OCI-LY7 (cell line): ENCODE data around the gene NSL1. TPM values are rescaled to one million over a fixed set of nuclear protein-coding genes. Genes with fewer than 3 reads are reported as not detected.

Source experiments
- BruUV-seq: library from RNA; stranded (reverse); fragments of 400-500 nt; replicated peaks from 2 replicates; lab custom pipeline; 2021; lab: Mats Ljungman, UMichigan
- CTCF ChIA-PET: fragments of 300-600 bp; sonication (Branson Sonifier 250); formaldehyde crosslinking; loops from one replicate; lab custom pipeline; 2022; ENCODE audit warnings: antibody characterized with exemption; ENCODE audit not compliant: unreplicated experiment; lab: Charles Lee
- POLR2A ChIA-PET: fragments of 300-600 bp; sonication (Branson Sonifier 250); formaldehyde crosslinking; loops from one replicate; lab custom pipeline; 2022; ENCODE audit warnings: antibody characterized with exemption; lab: Charles Lee
- DNase-seq: peaks from one replicate; pipeline ENCODE4 v3.0.0-alpha.2; 2015; ENCODE audit warnings: low spot score
- H2AFZ ChIP-seq: fragments of 200-600 bp; sonication (generic), shearing (Covaris generic); 2 replicates; pipeline ENCODE4 v1.6.1; 2014; ENCODE audit warnings: mild to moderate bottlenecking, antibody characterized with exemption, low read length, moderate library complexity
- H3K27ac ChIP-seq: fragments of 200-600 bp; sonication (generic); 2 replicates; pipeline ENCODE4 v1.5.1; 2014; ENCODE audit warnings: mixed run types, low read depth, mild to moderate bottlenecking, moderate library complexity, low read length, inconsistent platforms; ENCODE audit not compliant: poor library complexity, severe bottlenecking
- H3K36me3 ChIP-seq: fragments of 200-600 bp; sonication (generic); 2 replicates; pipeline ENCODE4 v1.6.1; 2014; ENCODE audit warnings: mild to moderate bottlenecking, antibody characterized with exemption, low read length, moderate library complexity, mixed read lengths; ENCODE audit not compliant: insufficient read depth
- H3K4me1 ChIP-seq: fragments of 200-600 bp; sonication (generic); 2 replicates; pipeline ENCODE4 v1.5.1; 2014; ENCODE audit warnings: mild to moderate bottlenecking, low read length; ENCODE audit not compliant: insufficient read depth, poor library complexity, severe bottlenecking
- H3K4me2 ChIP-seq: fragments of 200-600 bp; sonication (generic); 2 replicates; pipeline ENCODE4 v1.6.1; 2014; ENCODE audit warnings: mild to moderate bottlenecking, low read length
- H3K4me3 ChIP-seq: fragments of 200-600 bp; sonication (generic); 2 replicates; pipeline ENCODE4 v1.5.1; 2014; ENCODE audit warnings: mild to moderate bottlenecking, low read depth, low read length; ENCODE audit not compliant: poor library complexity, severe bottlenecking
- H3K79me2 ChIP-seq: fragments of 200-600 bp; sonication (generic); 2 replicates; pipeline ENCODE4 v1.6.1; 2016; ENCODE audit warnings: low read depth, mild to moderate bottlenecking, low read length, moderate library complexity, mixed read lengths; ENCODE audit not compliant: insufficient read depth
- H3K9me2 ChIP-seq: fragments of 200-600 bp; sonication (generic); 2 replicates; pipeline ENCODE4 v1.6.1; 2016; ENCODE audit warnings: mild to moderate bottlenecking, low read length, mixed read lengths; ENCODE audit not compliant: insufficient read depth
- H3K9me3 ChIP-seq: fragments of 200-600 bp; sonication (generic); 2 replicates; pipeline ENCODE4 v1.6.1; 2014; ENCODE audit warnings: mild to moderate bottlenecking, mixed run types, low read length, mixed read lengths
- H4K20me1 ChIP-seq: fragments of 200-600 bp; sonication (generic); 2 replicates; pipeline ENCODE4 v1.6.1; 2014; ENCODE audit warnings: mild to moderate bottlenecking, antibody characterized with exemption, low read length, moderate library complexity, mixed read lengths; ENCODE audit not compliant: insufficient read depth
- EZH2phosphoT487 ChIP-seq: fragments of 200-600 bp; sonication (generic); IDR thresholded peaks from 2 replicates; pipeline ENCODE4 v1.6.1; 2018; ENCODE audit warnings: low read depth, borderline replicate concordance, mild to moderate bottlenecking, mixed run types, antibody characterized with exemption, low read length, moderate library complexity, mixed read lengths
- intact Hi-C: fragments of 100-400 bp; cut with micrococcal nuclease; formaldehyde crosslinking; loops from one replicate; pipeline ENCODE4 v1.10.0; 2022; ENCODE audit not compliant: unreplicated experiment
- total RNA-seq, 2 experiments: library from RNA; depleted of rRNA in 1 of 2; stranded (reverse); fragments of >200 nt in 1 of 2; shearing (Covaris generic) in 1 of 2; gene quantifications; 2 replicates each; pipeline ENCODE4 v1.2.3, GENCODE V29; 2014 to 2022
- TF ChIP-seq, protein P1 (sequence below): fragments of 200-600 bp; sonication (generic); conservative IDR thresholded peaks from 2 replicates; pipeline ENCODE4 v1.5.1; 2014; ENCODE audit warnings: mild to moderate bottlenecking, antibody characterized with exemption, low read length, moderate library complexity, mixed read lengths

Gene NSL1
- total RNA-seq, 2 experiments from 2014 or later: 66.8 to 70.9 TPM

DNA sequence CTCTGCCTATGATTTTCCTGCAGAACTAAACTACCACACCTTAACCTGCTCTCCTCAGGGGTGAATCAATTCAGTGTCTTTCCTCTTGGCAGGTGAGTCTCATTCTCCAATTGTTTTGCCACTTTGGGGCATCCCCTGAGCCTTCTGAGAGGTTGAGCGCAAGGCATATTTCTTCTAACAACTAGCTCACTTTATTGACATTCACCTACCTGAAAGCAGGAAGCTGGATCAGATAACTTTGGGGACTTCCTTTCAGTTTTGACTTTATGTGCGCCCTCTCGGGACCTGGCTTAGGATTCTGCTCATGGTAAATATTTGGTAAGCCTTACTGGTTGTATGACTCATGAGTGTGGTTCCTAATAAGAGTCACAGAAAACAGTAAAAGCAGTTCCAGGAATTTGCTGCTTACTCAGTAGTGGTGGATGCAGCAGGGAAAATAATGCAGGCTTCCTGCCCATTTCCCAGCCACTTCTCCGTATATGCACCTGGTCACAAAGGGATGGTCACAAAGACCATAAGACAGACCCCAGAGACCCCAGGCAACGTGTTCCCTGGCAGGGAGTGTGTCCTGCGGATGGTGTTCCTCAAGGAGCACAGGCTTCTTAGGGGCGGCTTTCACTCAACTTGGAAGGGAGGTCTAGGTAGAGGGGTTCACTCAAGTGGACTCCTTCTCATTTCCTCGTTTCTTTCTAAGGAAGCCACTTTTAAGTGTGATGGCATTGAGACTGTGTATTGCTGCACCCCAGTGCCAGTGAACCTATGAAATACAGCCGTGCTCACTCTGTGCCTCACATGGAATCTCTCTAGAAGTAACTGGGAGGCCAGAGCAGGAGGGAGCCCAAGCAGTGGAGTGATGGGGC, 70.0 kb downstream of the NSL1 start:
- Histone ChIP-seq H4K20me1 (no peaks in the 10 kb centered on the region), H3K27ac (no peak overlapping the region), H3K9me3 (no peaks in the 10 kb centered on the region), H3K4me2 (no peak overlapping the region), H3K79me2 (no peaks in the 10 kb centered on the region), H3K9me2 (no peaks in the 10 kb centered on the region), H3K4me1 (no peaks in the 10 kb centered on the region), H2AFZ (no peak overlapping the region), H3K36me3 (no peaks in the 10 kb centered on the region; the same call in 1 of the 2 replicates), H3K4me3 (no peak overlapping the region)
- CTCF ChIA-PET: no interaction called here
- DNase-seq: no peak
- TF ChIP-seq, protein P1, sequence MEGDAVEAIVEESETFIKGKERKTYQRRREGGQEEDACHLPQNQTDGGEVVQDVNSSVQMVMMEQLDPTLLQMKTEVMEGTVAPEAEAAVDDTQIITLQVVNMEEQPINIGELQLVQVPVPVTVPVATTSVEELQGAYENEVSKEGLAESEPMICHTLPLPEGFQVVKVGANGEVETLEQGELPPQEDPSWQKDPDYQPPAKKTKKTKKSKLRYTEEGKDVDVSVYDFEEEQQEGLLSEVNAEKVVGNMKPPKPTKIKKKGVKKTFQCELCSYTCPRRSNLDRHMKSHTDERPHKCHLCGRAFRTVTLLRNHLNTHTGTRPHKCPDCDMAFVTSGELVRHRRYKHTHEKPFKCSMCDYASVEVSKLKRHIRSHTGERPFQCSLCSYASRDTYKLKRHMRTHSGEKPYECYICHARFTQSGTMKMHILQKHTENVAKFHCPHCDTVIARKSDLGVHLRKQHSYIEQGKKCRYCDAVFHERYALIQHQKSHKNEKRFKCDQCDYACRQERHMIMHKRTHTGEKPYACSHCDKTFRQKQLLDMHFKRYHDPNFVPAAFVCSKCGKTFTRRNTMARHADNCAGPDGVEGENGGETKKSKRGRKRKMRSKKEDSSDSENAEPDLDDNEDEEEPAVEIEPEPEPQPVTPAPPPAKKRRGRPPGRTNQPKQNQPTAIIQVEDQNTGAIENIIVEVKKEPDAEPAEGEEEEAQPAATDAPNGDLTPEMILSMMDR: no peak
- TF ChIP-seq EZH2phosphoT487: no peak
- BruUV-seq: no TSS peak
- intact Hi-C loops: no loop called here
- POLR2A ChIA-PET: interaction anchor here (0.6 to 0.7 kb wide), 2 partner anchors 10 to 11 kb away, joined by 3 to 4 read pairs; no protein-coding TSS in a partner anchor

DNA sequence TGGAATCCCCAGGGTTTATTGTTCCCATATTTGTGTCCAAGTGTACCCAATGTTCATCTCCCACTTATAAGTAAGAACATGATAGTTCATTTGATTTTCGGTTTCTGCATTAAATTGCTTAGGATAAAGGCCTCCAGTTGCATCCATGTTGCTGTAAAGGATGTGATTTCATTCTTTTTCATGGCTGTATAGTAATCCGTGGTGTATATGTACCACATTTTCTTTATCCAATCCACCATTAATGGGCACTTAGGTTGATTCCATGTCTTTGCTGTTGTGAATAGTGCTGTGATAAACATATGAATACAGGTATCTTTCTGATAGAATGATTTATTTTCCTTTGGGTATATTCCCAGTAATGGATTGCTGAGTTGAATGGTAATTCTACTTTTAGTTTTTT, 71.9 kb downstream of the NSL1 start:
- POLR2A ChIA-PET: no interaction called here
- Histone ChIP-seq H3K9me3 (no peaks in the 10 kb centered on the region), H4K20me1 (no peaks in the 10 kb centered on the region), H3K9me2 (no peaks in the 10 kb centered on the region), H3K4me2 (no peak overlapping the region), H3K36me3 (no peaks in the 10 kb centered on the region), H3K4me3 (no peak overlapping the region), H2AFZ (no peak overlapping the region), H3K79me2 (no peaks in the 10 kb centered on the region), H3K4me1 (no peaks in the 10 kb centered on the region), H3K27ac (no peak overlapping the region)
- BruUV-seq: no TSS peak
- CTCF ChIA-PET: no interaction called here
- intact Hi-C loops: no loop called here
- TF ChIP-seq, protein P1: no peak
- TF ChIP-seq EZH2phosphoT487: no peak
- DNase-seq: no peak

- Histone ChIP-seq H3K4me1 (no peaks in the 10 kb centered on the region), H3K36me3 (no peaks in the 10 kb centered on the region), H3K79me2 (no peaks in the 10 kb centered on the region), H3K4me3 (no peak overlapping the region), H3K27ac (no peak overlapping the region), H2AFZ (no peak overlapping the region), H3K9me3 (no peaks in the 10 kb centered on the region), H3K9me2 (no peaks in the 10 kb centered on the region), H4K20me1 (no peaks in the 10 kb centered on the region), H3K4me2 (no peak overlapping the region)
- POLR2A ChIA-PET: no interaction called here
- CTCF ChIA-PET: no interaction called here
- intact Hi-C loops: no loop called here
- TF ChIP-seq, protein P1: 0 out of 2 replicates have a peak, but pooled peaks have one; percentile 18
- no peak for TF ChIP-seq EZH2phosphoT487
- DNase-seq: no peak
- no TSS peak for BruUV-seq
Measured at GRCh38 chr1:212718499-212718898, 73.1 kb downstream of the NSL1 start.
